RWPE2 (cell line): ENCODE measurements around the gene SRSF4.
A peak's percentile ranks its signal among the peaks of the same experiment; 100 is the strongest.

ENCODE experiments used
- ATAC-seq: fragments of 200-7000 bp; cut with Tn5 transposase; 3 replicates; pipeline ENCODE4 v1.9.1; 2021; ENCODE audit warnings: low read depth
- DNase-seq: peaks from one replicate; pipeline ENCODE4 v3.0.0-alpha.2; 2020; ENCODE audit warnings: low spot score
- H3K27ac ChIP-seq: fragments of 450-650 bp; 2 replicates; pipeline ENCODE4 v1.5.1; 2017; ENCODE audit warnings: mild to moderate bottlenecking; ENCODE audit not compliant: poor library complexity, severe bottlenecking
- H3K27me3 ChIP-seq: fragments of 250-450 bp; sonication (Bioruptor Pico); 2 replicates; pipeline ENCODE4 v1.5.1; 2021; ENCODE audit warnings: mild to moderate bottlenecking, moderate library complexity; ENCODE audit not compliant: insufficient read depth, poor library complexity, severe bottlenecking
- H3K36me3 ChIP-seq: fragments of 250-450 bp; sonication (Bioruptor Pico); 2 replicates; pipeline ENCODE4 v1.5.1; 2020; ENCODE audit warnings: low read depth, mild to moderate bottlenecking, moderate library complexity
- H3K4me1 ChIP-seq: fragments of 250-450 bp; sonication (Bioruptor Pico); 2 replicates; pipeline ENCODE4 v1.5.1; 2021; ENCODE audit warnings: mild to moderate bottlenecking, moderate library complexity; ENCODE audit not compliant: insufficient read depth, poor library complexity, severe bottlenecking
- H3K4me3 ChIP-seq: fragments of 250-450 bp; sonication (Bioruptor Pico); 2 replicates; pipeline ENCODE4 v1.5.1; 2021; ENCODE audit warnings: mild to moderate bottlenecking, moderate library complexity; ENCODE audit not compliant: severe bottlenecking
- H3K9me3 ChIP-seq: fragments of 250-450 bp; sonication (Bioruptor Pico); 2 replicates; pipeline ENCODE4 v1.5.1; 2021; ENCODE audit warnings: mild to moderate bottlenecking, moderate library complexity; ENCODE audit not compliant: severe bottlenecking
- TF ChIP-seq, protein P1 (sequence below): fragments of 450-650 bp; IDR thresholded peaks from one replicate; pipeline ENCODE4 v1.5.1; 2017; ENCODE audit warnings: mild to moderate bottlenecking, moderate library complexity; ENCODE audit not compliant: poor library complexity, severe bottlenecking

The SRSF4 gene

GRCh38 chr1:29123053-29123886 is 58.4 kb downstream of the SRSF4 start:
- DNase-seq = no peak
- Histone ChIP-seq H3K36me3 (peaks cover 3% of the 10 kb centered on the region; the same call in 1 of the 2 replicates), H3K27me3 (peaks cover 16% of the 10 kb centered on the region), H3K9me3 (no peaks in the 10 kb centered on the region), H3K4me3 (peak overlapping the region; percentile 51), H3K27ac (peak overlapping the region; percentile 37), H3K4me1 (no peaks in the 10 kb centered on the region)
- peak; percentile 8; the same call in 1 of the 3 replicates for ATAC-seq
- TF ChIP-seq, protein P1, sequence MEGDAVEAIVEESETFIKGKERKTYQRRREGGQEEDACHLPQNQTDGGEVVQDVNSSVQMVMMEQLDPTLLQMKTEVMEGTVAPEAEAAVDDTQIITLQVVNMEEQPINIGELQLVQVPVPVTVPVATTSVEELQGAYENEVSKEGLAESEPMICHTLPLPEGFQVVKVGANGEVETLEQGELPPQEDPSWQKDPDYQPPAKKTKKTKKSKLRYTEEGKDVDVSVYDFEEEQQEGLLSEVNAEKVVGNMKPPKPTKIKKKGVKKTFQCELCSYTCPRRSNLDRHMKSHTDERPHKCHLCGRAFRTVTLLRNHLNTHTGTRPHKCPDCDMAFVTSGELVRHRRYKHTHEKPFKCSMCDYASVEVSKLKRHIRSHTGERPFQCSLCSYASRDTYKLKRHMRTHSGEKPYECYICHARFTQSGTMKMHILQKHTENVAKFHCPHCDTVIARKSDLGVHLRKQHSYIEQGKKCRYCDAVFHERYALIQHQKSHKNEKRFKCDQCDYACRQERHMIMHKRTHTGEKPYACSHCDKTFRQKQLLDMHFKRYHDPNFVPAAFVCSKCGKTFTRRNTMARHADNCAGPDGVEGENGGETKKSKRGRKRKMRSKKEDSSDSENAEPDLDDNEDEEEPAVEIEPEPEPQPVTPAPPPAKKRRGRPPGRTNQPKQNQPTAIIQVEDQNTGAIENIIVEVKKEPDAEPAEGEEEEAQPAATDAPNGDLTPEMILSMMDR = no peak

DNA sequence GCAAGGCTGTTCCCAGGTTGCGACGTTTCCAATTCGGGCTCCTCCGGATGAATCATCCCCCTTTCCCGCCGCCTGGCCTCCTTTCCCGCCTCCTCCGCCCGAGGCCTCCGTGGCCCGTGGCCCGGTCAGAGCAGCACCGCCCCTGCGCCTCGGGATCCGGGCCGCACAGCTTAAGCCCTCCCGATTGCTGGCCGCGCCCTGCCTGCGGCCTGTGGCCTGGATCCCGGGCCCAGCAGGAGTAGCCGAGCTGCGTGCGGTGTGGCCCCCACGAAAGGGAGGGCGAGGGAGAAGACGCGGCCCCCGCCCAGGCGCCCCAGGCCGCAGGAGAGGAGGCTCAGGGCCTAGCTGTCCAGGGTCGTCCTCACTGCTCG is 59.0 kb downstream of the SRSF4 start:
- Histone ChIP-seq H3K27ac (peak overlapping the region; percentile 37), H3K27me3 (peaks cover 16% of the 10 kb centered on the region), H3K4me1 (no peaks in the 10 kb centered on the region), H3K9me3 (no peaks in the 10 kb centered on the region), H3K4me3 (peak overlapping the region; percentile 51), H3K36me3 (peaks cover 3% of the 10 kb centered on the region; the same call in 1 of the 2 replicates)
- TF ChIP-seq, protein P1 = no peak
- DNase-seq = no peak
- ATAC-seq = peak; percentile 41

DNA sequence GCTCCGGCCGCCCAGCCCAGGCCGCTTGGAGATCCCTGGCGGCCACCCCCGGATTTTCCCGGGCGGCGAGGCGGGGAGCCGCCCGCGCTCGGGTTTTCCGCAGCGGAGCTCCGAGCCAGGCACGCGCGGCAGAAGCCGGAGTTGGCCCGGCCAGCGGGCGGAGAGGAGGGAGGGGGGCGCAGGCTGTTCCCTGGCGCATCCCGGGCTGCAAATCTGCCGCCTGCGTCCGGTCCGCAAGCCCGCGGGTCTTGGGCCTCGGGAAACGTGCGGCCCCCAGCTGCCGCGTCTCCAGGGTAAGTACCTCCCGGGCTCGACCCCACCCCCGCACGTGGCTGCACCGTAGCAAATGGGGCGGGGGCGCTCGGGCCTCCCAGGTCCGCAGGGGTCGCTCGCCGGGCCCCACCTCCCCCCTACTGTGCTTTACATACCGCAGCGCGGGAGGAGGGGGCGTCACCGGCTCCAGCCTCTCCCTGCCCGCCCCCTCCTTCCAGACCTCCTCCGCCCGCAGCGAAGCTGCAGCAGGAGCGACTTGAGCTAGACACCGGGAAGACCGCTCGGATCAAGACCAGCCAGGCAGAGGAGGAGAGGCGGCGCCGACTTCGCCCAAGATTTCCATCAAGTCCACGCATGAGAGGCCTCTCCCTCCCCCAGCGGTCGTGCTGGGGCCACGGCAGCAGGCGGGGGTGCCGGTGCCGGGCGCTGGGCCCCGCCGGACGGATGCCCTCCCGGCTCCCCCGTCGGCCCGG is 59.6 kb downstream of the SRSF4 start:
- Histone ChIP-seq H3K27me3 (peaks cover 16% of the 10 kb centered on the region), H3K4me3 (peak overlapping the region; percentile 51), H3K4me1 (no peaks in the 10 kb centered on the region), H3K36me3 (peaks cover 3% of the 10 kb centered on the region; the same call in 1 of the 2 replicates), H3K9me3 (no peaks in the 10 kb centered on the region), H3K27ac (peak overlapping the region; percentile 37)
- ATAC-seq = peak; percentile 18
- DNase-seq = no peak
- TF ChIP-seq, protein P1 = no peak

- H3K36me3 ChIP-seq = peaks cover 3% of the 10 kb centered on the region; the same call in 1 of the 2 replicates
- DNase-seq (no peak), ATAC-seq (no peak)
- no peaks in the 10 kb centered on the region for H3K4me1 ChIP-seq
- H3K27ac ChIP-seq = no peak overlapping the region
- peaks cover 16% of the 10 kb centered on the region for H3K27me3 ChIP-seq
- no peaks in the 10 kb centered on the region for H3K9me3 ChIP-seq
- TF ChIP-seq, protein P1 = no peak
- peak overlapping the region; percentile 51 for H3K4me3 ChIP-seq
Observed at GRCh38 chr1:29121516-29121935, 60.2 kb downstream of the SRSF4 start.
